RPMI8226 (cell line): ENCODE measurements around the gene MEIS2.
A peak's percentile ranks its signal among the peaks of the same experiment; 100 is the strongest.

Experiments
- DNase-seq: peaks from one replicate; pipeline ENCODE4 v3.0.0-alpha.2; 2015

MEIS2 gene

DNA sequence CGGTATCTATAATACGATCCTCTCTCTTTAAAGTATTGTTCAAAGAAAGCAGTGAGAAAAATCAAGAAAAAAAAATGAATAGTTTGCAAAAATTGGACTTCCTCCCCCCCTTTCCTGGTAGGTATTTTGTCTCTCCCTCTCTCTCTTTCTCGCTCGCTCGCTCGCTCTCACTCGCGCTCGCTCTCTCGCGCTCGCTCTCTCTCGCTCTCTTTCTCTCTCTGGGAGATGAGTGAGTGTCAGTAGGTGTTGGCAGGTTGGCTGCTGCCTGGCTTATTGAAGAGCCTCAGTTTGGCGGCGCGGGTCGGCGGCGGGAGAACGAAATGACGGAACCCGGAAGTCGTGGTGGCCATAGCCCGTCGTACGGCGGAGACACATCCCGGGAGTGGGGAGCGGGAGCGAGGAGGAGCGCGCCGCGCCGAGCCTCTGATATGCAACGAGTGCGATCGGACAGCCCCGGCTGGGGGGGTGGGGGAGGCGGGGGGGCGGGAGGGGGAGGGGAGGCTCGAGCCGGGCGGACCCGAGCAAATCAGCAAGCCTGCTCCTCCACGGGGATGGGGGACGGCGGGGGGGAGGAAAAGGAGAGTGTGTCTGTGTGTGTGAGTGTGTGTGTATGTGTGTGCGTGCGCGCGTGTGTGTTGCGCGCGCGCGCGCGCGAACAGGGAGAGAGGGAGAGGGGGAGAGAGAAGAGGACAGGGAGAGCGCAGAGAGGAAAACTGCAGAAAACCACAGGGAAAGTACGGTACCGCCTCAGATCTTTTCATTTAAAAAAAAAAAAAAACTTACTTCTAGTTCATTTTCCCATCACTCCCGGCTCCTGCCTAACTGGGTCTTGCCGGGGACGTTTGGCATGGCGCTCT is at the start of gene MEIS2:
Gene MEIS2 (minus strand): TSS at position 441 of the 857 bp plus-strand sequence. CDS start 1,083 bp downstream, outside the sequence.
- DNase-seq: peak; percentile 81

DNA sequence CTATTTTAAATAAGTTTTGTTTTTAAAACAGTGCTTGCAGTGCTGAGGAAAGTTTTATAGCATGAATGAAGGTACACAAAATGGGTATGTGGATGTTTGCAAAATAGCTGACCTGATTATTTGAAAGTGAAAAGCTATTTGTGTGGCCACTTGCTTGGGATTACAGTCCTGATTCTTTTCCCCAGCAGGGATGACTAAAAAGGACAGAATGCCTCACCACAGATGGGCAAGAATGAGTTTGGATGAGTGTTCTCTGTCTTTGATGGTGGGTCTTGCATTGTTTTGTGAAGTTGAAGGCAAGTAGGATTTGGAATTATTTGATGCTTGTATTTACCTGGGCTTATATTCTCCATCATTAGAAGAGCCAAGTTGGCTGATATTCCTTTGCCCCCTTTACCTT is 48.8 kb upstream of the MEIS2 start:
- DNase-seq: no peak

DNA sequence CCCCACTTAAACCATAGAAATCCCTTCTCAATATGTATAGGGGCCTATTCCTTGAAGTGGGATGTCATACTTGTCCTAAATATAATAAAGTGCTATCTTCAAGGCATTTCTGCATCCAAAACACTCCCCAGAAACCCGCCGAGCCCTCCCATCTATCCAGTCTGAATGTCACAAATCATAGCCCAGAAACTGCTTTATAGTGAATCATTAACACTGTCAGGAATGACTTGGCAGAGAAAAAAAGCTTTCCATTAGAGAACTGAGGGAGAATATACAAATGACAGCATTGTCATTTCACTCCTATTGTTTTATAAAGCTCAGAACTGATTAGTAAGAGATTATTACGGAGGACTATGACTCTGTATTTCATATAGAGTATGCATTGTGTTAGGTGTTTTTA is 48.4 kb upstream of the MEIS2 start:
- DNase-seq: no peak

DNA sequence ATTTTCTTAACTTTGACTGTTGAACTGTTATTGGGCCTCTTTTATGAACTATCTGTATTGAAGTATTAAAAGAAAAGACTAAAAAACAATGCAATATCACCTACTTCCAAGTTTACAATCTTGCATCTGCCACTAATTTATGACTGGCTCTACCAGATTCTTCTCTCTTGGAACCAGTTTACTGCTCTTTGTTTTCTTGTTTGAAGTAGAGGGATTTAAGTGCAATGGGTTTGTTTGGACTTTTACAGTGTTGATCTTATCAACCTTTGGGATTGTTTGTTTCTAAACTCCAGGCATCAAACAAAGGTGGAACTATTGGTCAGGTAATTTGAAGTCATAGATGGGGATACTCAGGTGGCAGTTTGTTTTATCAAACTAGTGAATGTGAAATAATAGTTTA is 43.0 kb upstream of the MEIS2 start:
- no peak for DNase-seq

DNA sequence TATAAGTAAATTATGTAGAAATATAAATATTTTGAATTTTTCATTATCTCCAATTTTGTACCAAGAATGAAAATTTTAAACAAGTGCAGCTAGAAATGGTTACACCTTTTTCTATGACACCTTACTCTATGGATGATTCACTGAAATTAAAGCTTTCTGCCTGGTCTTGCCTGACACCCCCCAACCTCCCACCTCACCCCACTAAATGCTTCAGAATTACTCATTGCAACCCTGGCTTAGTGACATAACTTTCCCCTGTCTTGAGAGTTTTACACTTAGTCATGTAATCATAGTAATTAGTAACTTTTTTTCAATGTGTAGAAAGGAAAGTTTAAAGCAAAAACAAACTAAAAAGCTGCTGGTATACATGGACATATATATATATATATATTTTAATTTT is 42.0 kb upstream of the MEIS2 start:
- no peak for DNase-seq

DNA sequence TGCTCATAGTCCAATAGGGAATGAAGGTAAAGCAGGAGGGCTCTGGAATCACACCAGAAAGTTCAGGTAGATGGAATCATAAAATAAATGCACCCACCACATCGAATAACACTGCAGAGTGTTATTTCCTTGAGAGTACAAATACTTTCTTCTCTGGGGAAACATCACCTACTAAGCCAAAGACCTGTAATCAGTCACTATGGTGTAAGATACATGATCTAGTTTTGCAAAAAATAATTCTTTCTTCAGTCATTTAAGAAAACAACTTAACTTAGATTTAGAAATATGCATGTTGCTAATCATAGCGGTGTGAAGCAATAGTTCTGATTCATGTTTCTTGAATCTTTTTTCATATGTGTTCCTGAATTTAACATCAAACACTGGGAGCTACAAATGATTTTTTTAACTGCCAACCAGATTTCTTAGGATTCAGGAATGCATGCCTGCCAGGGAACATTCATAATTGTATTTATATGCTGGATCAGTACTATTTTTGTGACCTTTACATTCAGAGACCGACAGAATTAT is 40.2 kb upstream of the MEIS2 start:
- no peak for DNase-seq

DNA sequence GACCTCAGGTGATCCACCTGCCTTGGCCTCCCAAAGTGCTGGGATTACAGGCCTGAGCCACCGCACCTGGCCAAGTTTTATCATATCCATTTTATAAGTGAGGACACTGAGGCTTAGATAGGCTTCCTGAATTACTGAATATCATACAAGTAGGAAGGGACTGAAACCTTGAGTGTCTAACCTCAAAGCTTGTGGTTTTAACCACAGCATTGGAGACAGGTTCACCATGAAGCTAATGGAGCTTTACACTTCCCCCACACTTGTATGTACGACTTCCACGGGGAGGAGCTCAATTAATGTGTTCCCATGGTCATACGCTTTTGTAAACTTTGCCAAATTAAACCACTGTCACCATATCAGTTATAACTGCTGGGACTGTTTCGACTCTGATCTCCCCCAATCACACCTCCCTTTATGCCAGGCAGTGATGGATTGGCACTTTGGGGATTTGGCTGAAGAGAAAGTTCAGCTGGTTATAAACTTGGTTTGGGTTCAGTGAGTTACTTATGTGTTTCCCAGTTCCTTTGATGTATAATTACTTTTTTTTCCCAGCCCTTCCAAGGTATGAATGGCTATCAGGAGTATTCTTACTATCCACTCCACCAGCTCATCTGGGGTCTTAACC is 38.4 kb upstream of the MEIS2 start:
- peak; percentile 30 for DNase-seq

DNA sequence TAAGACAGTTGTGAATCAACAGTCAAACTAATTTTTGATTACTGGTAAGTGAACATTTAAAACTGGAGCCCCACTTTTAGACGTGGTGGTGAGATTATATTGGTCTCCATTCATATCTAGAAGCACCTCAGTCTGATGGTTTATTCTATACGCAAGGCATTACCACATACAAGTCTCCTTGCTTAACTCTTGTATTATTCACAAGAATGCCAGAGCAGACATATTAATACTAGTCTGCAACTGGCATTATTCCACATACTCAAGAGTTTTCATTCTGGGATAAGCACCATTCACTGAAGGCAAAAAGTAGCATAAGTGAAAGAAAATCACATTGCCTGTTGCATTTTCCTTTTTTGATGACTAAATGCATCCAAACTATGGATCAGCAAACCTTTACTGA is 36.9 kb upstream of the MEIS2 start:
- no peak for DNase-seq

DNA sequence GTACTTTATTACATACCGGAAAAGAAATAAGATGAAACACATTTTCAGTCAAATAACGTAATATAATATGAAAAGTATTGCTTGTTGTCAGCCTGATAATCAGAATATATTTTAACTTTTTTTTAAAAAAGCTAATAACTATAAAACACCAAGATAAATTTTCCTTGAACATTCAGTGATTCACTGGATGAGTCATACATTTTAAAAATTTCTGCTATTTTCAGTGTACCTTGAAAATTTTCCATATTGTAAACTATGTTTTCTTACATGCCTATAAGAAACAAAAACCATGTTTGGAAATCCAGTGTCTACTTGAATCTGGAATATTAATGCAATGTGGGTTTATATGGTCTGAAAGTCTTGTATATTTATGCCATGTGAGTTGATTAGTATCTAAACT is 36.3 kb upstream of the MEIS2 start:
- no peak for DNase-seq

DNA sequence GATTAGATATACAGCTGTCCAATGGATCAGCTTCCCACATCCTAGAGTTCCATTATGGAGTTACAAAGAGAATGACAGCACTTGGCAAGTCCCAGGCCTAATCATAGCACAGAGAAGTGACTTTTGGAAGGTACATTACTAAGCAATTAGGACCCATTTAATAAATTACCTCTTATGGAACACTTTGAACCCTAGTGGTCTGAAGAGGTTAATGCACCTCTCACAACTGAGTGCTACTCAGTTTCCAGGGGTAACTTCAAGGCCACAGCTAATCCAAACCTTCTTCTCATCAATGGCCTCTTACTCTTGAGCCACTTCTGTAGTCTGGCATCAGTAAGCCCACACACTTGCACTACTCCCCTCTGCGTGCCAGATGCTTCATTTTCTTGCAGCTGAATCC is 34.9 kb upstream of the MEIS2 start:
- DNase-seq: peak; percentile 25

DNA sequence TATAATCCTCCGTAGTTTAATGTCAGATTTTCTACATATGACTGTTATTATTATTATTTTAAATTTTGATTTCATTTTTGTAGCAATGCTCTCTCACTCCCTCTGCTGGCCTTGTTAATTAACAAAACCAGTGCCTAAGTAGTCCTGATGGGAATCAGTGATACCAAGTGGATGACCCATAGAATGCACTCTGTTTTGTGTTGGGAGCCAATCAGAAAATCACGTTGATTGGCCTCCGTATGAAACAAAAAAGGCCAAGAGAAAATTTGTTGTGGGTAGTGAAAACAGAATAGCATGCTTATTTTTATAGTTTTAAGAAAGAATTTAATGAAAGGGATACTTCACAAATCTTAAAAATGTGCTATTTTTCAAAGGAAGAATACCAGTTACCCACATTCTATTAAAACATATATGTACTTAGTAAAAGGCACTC is 34.4 kb upstream of the MEIS2 start:
- DNase-seq: peak; percentile 20

DNA sequence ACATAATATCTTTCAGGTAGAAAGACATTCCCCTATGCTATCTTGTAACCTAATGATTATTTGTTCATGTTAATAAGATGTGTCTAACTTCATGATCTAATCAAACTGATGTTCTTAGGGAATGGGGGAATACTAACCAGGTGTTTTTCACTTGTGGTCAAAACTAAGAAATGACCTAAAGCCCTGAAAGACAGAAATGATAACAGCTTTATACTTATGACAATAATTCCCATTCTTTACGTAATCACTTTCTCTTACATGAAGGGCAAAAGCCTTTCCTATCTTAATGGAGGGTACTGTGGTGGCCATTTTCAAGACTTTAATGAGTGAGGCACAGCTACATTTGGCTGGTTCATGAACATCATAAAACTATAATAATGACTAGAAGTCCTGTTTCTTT is 33.9 kb upstream of the MEIS2 start:
- DNase-seq: no peak

DNA sequence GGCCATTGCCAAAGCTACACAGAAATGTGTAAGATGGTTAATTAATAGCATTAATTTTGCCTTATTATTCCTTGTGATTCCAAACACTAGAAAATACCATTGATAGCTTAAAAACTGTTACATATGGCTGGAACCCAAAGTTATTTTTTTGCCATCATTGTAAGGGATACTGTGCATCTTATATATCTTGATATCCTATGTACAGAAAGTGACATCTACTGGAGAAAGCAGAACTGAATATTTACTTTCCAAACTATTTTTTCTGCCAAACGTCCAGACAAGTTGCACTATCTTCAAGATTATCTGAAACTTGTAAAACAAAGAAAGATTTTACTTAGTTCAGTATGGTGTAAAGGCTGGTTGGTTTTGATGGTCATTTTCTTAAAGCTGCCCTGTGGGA is 33.3 kb upstream of the MEIS2 start:
- DNase-seq: no peak

DNA sequence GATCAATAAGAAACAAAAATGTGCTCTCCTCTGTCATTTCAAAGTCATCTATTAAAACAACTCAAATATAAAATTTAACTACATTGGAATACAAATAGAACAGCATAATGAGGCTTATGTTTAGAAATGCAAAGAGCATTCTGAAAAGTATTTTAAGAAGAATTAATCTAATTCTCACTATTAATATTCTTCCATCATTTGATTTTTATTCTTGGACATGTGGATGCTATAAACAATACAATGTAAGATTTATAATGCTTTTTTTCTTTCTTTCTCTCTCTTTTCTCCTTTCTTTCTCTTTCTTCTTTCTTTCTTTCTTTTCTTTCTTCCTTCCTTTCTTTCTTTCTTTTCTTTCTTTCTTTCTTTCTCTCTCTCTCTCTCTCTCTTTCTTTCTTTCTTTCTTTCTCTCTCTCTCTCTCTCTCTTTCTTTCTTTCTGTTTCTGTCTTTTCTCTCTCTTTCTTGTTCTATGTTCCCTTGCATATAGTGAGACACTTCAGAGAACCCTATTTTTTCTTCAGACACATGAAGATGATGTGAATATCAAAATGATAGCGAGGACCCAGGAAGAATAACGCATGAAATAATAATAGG is 32.6 kb upstream of the MEIS2 start:
- DNase-seq: no peak

DNA sequence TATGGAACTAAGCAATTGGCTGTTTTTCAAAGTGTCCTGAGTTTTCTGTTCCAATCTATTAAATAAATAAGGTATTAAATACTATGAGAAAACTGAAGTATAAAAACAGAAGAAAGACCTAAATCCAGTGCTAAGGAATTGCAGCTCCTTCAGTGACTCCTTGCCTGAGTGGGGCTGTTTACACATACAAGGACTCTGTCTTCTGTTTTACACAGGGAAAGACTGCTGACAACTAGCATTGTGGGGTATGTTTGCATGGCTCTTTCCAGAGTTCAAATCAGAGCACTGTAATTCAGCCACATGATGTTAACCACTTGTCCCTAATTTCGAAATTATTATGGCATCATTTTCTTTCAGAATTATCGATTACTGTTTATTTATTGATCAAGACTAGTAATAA is 31.3 kb upstream of the MEIS2 start:
- DNase-seq: no peak

DNA sequence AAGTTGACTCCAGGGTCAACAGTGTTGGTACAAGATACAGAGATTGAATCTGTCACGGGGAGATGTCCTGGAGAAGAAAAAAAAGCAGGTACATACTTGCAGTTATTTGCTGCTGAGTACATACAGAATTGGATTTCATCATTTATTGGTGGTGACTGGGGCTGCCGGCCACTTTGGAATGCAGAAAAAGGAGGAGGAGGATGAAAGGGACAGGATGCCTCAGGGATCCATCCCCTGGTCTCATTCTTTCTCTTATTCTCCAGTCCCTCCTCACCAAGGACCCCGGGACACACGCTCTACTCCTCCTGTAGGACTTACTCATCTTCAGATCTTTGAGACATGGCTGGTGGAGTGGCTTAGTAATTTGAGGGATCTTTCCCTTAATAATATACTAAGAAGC is 30.0 kb upstream of the MEIS2 start:
- no peak for DNase-seq

DNA sequence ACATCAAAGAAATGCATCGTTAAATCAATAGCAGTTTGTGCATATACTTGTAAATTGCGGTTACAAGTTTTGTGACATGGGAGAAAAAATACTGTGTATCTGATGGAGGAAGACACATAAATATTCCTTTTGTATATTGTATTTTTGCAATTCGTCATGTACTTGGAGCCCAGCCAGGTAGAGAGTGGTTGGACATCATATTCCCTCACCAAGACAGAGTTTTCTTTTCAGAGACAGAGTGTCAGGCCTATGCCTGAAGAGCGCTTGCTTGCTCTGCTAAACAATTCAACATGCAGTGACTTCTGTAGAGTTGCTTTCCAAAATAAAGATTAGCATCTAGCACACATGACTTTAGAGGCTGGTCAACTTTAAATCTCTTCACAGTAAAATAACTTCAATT is 24.8 kb upstream of the MEIS2 start:
- no peak for DNase-seq

DNA sequence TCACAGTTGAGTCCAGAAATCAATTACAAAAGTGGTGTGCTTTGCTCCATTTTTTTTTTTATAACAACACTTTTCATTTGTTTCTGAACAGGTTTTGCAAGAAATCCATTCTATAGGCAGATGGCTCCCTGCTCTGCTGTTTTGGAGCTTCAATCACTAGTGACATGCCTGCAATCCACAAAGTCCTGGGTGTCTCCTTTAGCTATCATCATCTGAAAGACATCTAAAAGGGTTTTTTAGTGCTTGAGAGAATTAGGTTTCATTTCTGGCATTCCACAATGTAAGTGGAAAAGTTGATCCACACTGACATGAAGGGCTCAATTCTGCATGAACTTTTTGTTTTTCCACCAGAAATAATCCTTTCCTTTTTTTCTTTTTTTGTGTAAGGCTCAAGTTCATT is 24.0 kb upstream of the MEIS2 start:
- DNase-seq: no peak

DNA sequence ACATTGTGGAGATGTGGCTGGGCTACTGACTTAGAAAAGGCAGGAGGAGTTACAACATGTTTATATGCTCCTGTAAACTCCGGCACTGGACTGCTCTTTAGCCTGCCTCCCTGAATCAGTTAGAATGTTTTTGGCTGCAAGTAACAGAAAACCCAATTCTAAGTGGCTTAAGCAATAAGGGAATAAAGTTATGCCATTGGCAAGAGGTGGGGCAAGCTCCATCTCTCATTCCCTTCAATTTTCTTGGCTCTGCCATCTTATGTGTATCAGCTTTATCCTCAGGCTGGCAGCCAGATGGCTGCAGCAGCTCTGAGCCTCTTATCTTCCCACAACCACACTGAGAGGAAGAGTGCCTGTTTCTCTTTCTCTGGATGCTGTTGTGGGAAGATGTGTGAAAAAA is 22.4 kb upstream of the MEIS2 start:
- no peak for DNase-seq

DNA sequence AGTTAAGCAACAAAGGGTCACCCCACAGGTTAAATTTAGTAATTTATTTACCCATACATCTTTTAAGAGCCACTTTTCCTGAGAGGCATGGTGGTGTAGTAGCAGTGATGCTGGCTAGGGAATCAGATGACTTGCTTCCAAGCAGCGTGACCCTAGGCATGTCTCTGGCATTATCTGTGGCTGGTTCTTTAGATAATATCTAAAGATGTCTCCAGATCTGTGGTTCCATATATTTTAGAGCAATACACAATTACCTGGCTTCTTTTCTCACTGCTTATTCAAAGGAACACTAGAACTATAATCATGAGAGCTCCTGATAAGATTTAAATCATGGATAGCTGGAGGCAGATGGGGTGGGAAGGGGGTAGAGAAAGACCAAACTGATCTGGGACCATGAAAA is 21.1 kb upstream of the MEIS2 start:
- no peak for DNase-seq

DNA sequence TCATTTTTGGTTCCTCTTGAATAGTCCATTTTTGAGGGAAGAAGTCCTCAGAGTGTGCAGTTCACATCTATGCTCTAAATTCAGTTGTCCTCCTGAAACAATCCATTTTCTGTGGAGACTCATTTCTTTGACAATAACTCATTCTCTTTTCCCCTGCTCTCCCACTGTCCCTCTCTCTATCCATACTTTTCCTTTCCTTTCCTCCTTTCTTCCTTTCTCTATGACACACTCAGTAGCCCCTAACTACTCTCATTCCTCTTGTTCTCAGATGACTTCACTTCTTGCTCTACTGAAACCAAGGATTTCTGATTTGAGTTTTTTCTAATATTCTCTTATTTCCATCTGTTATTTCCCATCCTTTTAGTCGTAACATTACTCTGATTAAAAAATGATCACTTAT is 16.7 kb upstream of the MEIS2 start:
- no peak for DNase-seq

DNA sequence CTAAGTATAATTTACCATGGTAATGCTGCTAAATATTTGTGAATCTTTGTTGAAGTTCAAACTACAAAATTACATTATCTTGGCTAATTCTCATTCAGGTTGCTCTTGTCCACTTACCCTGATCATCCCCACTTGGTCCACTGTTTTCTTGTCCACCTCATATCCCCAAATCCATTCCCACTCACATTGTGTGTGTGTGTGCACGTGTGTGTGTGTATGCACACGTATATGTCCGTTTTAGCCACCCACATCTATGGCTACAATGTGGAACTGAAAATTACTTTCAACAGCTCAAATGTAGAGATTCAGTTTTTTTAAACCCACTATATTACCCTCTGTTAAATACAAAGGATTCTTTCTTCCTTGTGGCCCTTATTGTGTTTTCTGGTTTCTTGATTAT is 15.2 kb upstream of the MEIS2 start:
- DNase-seq: no peak

DNA sequence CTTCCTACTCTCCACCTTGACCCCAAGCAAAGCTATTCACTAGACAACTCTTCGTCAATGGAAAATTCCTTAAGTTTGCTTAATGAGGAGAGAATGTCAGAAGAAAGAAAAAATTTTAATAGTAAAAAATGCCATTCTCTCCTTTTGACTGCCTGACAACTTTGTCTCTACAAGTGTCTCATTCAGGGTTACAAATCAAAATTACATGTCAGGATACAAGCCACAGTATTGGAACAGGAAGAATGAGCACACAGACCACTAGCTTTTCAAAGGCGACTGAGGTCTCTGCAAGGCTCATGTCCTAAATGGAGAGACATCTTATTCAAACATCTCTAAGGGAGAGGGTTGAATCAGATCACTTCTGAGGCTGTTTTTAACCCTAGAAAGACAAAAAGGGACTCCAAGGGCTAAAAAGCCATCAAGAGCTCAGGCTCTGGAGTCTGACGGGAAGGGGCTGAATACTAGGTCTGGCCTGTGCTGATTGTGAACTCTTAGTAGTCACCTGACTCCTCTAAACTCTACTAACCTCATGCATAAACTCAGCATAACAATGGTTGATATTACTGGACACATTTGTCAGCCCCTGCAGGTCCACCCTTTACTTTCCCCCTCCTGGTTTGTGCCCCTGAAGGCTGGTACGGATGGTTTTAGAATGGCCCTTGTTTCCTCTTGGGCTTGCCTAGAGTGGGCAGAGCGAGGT is 12.8 kb upstream of the MEIS2 start:
- no peak for DNase-seq
